MM.1S (cell line): ENCODE data around the gene GALNS.

ENCODE experiments used
- DNase-seq: peaks from one replicate; pipeline ENCODE4 v3.0.0-alpha.2; 2015
- H2AFZ ChIP-seq: fragments of 300-600 bp; sonication (generic); 2 replicates; pipeline ENCODE4 v1.6.0; 2016; ENCODE audit warnings: antibody characterized with exemption, low read length
- H3F3A ChIP-seq: fragments of 300-600 bp; sonication (generic); 2 replicates; pipeline ENCODE4 v1.6.1; 2016; ENCODE audit warnings: mild to moderate bottlenecking, antibody characterized with exemption, low read length, moderate library complexity, mixed read lengths; ENCODE audit not compliant: insufficient read depth
- H3K27ac ChIP-seq: fragments of 300-600 bp; sonication (generic); 2 replicates; pipeline ENCODE4 v1.5.1; 2016; ENCODE audit warnings: mild to moderate bottlenecking, low read length
- H3K27me3 ChIP-seq: fragments of 300-600 bp; sonication (generic); replicated peaks from 2 replicates; pipeline ENCODE4 v1.6.0; 2016; ENCODE audit warnings: low read length; ENCODE audit not compliant: insufficient read depth
- H3K36me3 ChIP-seq: fragments of 300-600 bp; sonication (generic); replicated peaks from 2 replicates; pipeline ENCODE4 v1.6.1; 2016; ENCODE audit warnings: mild to moderate bottlenecking, low read length, mixed read lengths; ENCODE audit not compliant: insufficient read depth
- H3K4me1 ChIP-seq: fragments of 300-600 bp; sonication (generic); 2 replicates; pipeline ENCODE4 v1.6.1; 2016; ENCODE audit warnings: low read length, mixed read lengths
- H3K4me2 ChIP-seq: fragments of 300-600 bp; sonication (generic); 2 replicates; pipeline ENCODE4 v1.6.0; 2016; ENCODE audit warnings: low read depth, low read length
- H3K4me3 ChIP-seq: fragments of 300-600 bp; sonication (generic); 2 replicates; pipeline ENCODE4 v1.5.1; 2016; ENCODE audit warnings: low read length, mixed read lengths
- H3K79me2 ChIP-seq: fragments of 300-600 bp; sonication (generic); 2 replicates; pipeline ENCODE4 v1.6.1; 2016; ENCODE audit warnings: mixed run types, low read length, mixed read lengths
- H3K9ac ChIP-seq: fragments of 300-600 bp; sonication (generic); 2 replicates; pipeline ENCODE4 v1.6.1; 2016; ENCODE audit warnings: low read length, mixed read lengths
- H3K9me2 ChIP-seq: fragments of 300-600 bp; sonication (generic); replicated peaks from 2 replicates; pipeline ENCODE4 v1.6.1; 2016; ENCODE audit warnings: mild to moderate bottlenecking, low read length, mixed read lengths; ENCODE audit not compliant: insufficient read depth
- H3K9me3 ChIP-seq: fragments of 300-600 bp; sonication (generic); replicated peaks from 2 replicates; pipeline ENCODE4 v1.6.1; 2016; ENCODE audit warnings: mild to moderate bottlenecking, low read length, mixed read lengths; ENCODE audit not compliant: insufficient read depth
- H4K20me1 ChIP-seq: fragments of 300-600 bp; sonication (generic); 2 replicates; pipeline ENCODE4 v1.6.1; 2016; ENCODE audit warnings: mild to moderate bottlenecking, low read length, moderate library complexity, mixed read lengths; ENCODE audit not compliant: insufficient read depth
- EZH2 ChIP-seq: fragments of 300-600 bp; sonication (generic); optimal IDR thresholded peaks from 2 replicates; pipeline ENCODE3; 2017; ENCODE audit warnings: low read depth, mild to moderate bottlenecking, antibody characterized with exemption, low read length, mixed read lengths
- EZH2phosphoT487 ChIP-seq: fragments of 300-600 bp; sonication (generic); IDR thresholded peaks from 2 replicates; pipeline ENCODE4 v1.6.1; 2018; ENCODE audit warnings: antibody characterized with exemption, low read length
- TF ChIP-seq, protein P1 (sequence below): fragments of 300-600 bp; sonication (generic); IDR thresholded peaks from 2 replicates; pipeline ENCODE4 v1.5.1; 2016; ENCODE audit warnings: antibody characterized with exemption, low read length, mixed read lengths

GALNS gene

DNA sequence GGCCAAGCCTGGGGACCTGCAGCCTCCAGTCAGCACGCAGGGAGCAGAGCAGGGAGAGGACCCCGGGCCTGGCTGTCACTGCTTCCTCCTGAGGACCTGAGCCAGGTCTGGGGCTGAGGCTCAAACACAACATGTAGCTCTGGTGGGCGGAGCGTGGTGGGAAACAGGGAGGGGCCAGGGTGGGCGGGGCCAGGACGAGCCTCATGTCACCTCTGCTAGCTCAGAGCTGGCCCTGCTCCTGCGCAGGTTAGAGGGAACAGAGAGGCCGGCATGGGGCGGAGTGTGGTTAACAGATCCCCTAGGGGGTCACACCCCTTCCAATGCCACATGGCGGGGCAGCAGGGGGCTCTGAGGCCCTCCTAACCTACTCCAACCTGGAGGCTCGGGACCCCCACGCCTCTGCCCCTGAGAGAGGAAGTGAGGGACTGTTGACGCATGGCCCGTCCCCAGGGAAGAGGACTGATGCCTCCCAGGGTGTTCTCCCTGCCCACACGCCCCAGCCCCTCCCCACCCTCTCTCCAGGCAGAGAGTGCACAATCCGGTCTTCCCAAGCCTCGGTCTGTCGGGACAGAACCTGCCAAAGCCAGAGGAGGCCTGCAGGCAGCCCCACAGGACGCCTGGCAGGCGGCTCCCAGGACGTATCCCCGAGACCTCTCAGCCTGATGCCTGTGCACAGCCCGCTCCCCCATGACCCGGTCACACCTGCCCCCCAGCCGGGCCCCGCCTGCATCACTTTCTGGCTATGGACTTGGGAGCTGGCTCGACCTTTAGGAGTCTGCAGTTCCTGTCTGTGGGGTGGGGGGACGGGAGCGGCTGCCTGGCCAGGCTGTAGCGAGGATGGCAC, 86.9 kb downstream of the GALNS start:
- H3F3A ChIP-seq = no peaks in the 10 kb centered on the region
- no peak for DNase-seq
- H3K27me3 ChIP-seq = no peaks in the 10 kb centered on the region
- H3K4me1 ChIP-seq = no peaks in the 10 kb centered on the region
- no peaks in the 10 kb centered on the region for H3K9me2 ChIP-seq
- H3K4me3 ChIP-seq = no peak overlapping the region
- no peak overlapping the region for H3K4me2 ChIP-seq
- peaks cover 96% of the 10 kb centered on the region for H3K79me2 ChIP-seq
- H3K27ac ChIP-seq = no peak overlapping the region
- TF ChIP-seq, protein P1, sequence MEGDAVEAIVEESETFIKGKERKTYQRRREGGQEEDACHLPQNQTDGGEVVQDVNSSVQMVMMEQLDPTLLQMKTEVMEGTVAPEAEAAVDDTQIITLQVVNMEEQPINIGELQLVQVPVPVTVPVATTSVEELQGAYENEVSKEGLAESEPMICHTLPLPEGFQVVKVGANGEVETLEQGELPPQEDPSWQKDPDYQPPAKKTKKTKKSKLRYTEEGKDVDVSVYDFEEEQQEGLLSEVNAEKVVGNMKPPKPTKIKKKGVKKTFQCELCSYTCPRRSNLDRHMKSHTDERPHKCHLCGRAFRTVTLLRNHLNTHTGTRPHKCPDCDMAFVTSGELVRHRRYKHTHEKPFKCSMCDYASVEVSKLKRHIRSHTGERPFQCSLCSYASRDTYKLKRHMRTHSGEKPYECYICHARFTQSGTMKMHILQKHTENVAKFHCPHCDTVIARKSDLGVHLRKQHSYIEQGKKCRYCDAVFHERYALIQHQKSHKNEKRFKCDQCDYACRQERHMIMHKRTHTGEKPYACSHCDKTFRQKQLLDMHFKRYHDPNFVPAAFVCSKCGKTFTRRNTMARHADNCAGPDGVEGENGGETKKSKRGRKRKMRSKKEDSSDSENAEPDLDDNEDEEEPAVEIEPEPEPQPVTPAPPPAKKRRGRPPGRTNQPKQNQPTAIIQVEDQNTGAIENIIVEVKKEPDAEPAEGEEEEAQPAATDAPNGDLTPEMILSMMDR = no peak
- no peak for TF ChIP-seq EZH2
- TF ChIP-seq EZH2phosphoT487 = no peak
- H2AFZ ChIP-seq = no peak overlapping the region
- H3K9ac ChIP-seq = no peak overlapping the region
- H4K20me1 ChIP-seq = peaks cover 27% of the 10 kb centered on the region
- no peaks in the 10 kb centered on the region for H3K36me3 ChIP-seq
- H3K9me3 ChIP-seq = no peaks in the 10 kb centered on the region

DNA sequence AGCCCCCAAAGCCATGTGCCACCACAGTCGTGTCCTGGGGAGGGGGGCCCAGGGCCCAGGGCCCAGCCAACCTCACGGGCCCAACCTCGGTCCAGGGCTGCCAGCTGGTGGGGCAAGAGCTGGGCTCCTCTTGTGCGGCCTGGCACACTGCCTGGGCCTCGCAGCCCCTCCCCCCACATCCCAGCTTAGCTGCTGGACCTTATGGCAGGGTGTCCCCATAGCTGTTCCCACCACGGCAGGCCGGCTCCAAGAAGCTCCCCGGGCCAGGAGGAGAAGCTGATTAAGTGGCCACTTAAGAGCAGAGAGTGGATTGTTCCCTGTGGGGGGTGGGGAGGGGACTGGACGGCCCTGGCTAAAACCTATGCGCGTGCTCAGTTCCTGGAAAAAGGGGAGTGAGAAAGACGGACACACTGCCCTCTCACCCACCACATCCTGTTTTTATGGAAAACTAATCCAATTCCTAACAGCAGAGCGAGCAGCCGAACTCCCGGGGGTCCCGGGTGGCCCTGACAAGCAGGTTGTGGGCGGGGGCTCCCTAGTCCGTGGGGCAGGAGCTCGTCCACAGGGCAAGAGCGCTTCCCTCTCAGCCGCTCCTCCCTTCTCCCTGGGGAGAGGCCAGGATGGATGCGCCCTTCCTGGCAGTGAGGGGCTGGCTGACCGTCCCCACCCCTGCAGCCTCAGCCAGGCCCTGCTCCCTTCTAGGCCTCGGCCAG, 88.5 kb downstream of the GALNS start:
- Histone ChIP-seq H3K9me3 (no peaks in the 10 kb centered on the region), H3F3A (no peaks in the 10 kb centered on the region), H3K36me3 (no peaks in the 10 kb centered on the region), H4K20me1 (peaks cover 23% of the 10 kb centered on the region), H3K4me1 (no peaks in the 10 kb centered on the region), H3K27ac (no peak overlapping the region), H3K27me3 (no peaks in the 10 kb centered on the region), H3K4me2 (no peak overlapping the region), H3K79me2 (peaks cover 94% of the 10 kb centered on the region), H3K4me3 (no peak overlapping the region), H3K9ac (no peak overlapping the region), H3K9me2 (no peaks in the 10 kb centered on the region), H2AFZ (no peak overlapping the region)
- TF ChIP-seq, protein P1 = no peak
- TF ChIP-seq EZH2phosphoT487 = no peak
- TF ChIP-seq EZH2 = no peak
- DNase-seq = no peak

DNA sequence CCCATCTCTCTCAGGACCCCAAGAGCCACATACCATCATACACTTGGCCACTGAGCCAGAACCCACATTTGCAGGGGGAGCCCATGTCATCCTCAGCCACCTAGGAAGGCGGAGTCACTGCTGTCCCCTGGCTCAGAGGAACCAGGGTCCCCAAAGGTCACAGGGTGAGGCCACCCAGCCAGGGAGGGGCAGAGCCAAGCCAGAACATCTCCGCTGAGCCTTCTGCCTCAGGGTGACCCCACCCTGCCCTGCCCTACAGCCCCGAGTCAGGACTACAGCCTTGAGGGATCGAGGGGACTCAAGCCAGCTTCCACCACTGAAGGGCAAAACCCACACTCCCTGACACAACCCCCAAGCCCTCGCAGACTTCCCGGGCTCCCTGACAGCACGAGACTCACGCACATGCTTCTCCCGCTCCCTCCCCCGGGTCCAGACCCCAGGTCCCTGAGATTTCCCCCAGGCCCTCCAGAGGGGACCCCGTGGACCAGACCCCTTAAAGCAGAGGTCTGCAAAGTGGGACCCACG, 89.1 kb downstream of the GALNS start:
- Histone ChIP-seq H2AFZ (no peak overlapping the region), H3K36me3 (no peaks in the 10 kb centered on the region), H3K4me1 (no peaks in the 10 kb centered on the region), H3K79me2 (peaks cover 94% of the 10 kb centered on the region), H3K9me3 (no peaks in the 10 kb centered on the region), H3K9me2 (no peaks in the 10 kb centered on the region), H3K4me2 (no peak overlapping the region), H4K20me1 (peaks cover 23% of the 10 kb centered on the region), H3K27ac (no peak overlapping the region), H3K9ac (no peak overlapping the region), H3K4me3 (no peak overlapping the region), H3F3A (no peaks in the 10 kb centered on the region), H3K27me3 (no peaks in the 10 kb centered on the region)
- TF ChIP-seq EZH2 (no peak), EZH2phosphoT487 (no peak)
- TF ChIP-seq, protein P1 = no peak
- DNase-seq = no peak
